Measurements from ENCODE around the gene ADAM23.

GRCh38 chr2:206445948-206446347, 2.6 kb downstream of the ADAM23 start:
- TF ChIP-seq POLR2A (IDR thresholded peaks at IDR 0.05; ENCODE audit: insufficient read depth in 1 of 2, low read depth in 2 of 2, low read length in 2 of 2): no peak
- TF ChIP-seq ZBTB33 (CRISPR knock-in tag; IDR thresholded peaks at IDR 0.05): no peak
- TF ChIP-seq, protein P1, sequence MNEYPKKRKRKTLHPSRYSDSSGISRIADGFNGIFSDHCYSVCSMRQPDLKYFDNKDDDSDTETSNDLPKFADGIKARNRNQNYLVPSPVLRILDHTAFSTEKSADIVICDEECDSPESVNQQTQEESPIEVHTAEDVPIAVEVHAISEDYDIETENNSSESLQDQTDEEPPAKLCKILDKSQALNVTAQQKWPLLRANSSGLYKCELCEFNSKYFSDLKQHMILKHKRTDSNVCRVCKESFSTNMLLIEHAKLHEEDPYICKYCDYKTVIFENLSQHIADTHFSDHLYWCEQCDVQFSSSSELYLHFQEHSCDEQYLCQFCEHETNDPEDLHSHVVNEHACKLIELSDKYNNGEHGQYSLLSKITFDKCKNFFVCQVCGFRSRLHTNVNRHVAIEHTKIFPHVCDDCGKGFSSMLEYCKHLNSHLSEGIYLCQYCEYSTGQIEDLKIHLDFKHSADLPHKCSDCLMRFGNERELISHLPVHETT (CRISPR knock-in tag; conservative IDR thresholded peaks at IDR 0.05): no peak
- no peak for TF ChIP-seq ELF4 (CRISPR knock-in tag; IDR thresholded peaks at IDR 0.05; ENCODE audit: borderline replicate concordance)
- no peak for TF ChIP-seq AKAP8 (CRISPR knock-in tag; IDR thresholded peaks at IDR 0.05)
- TF ChIP-seq ISX (CRISPR knock-in tag; conservative IDR thresholded peaks at IDR 0.05): no peak
- no peak for TF ChIP-seq NR3C1 (CRISPR knock-in tag; IDR thresholded peaks at IDR 0.05)
- TF ChIP-seq ZNF850 (CRISPR knock-in tag; conservative IDR thresholded peaks at IDR 0.05): no peak
- no peak for TF ChIP-seq NFE2L2 (IDR thresholded peaks at IDR 0.05; ENCODE audit: low read length)
- TF ChIP-seq GTF2F1 (IDR thresholded peaks at IDR 0.05; ENCODE audit: low read length): no peak
- no peak for TF ChIP-seq ZHX1 (CRISPR knock-in tag; IDR thresholded peaks at IDR 0.05; ENCODE audit: low read depth)
- TF ChIP-seq DNMT3B (CRISPR knock-in tag; conservative IDR thresholded peaks at IDR 0.05): no peak
- TF ChIP-seq NFATC3 (CRISPR knock-in tag; IDR thresholded peaks at IDR 0.05): no peak
- no peak for TF ChIP-seq MLXIP (CRISPR knock-in tag; IDR thresholded peaks at IDR 0.05; ENCODE audit: borderline replicate concordance)

Data from HepG2 (cell line).